Activated T-helper 1 cell treated with anti-CD3 and anti-CD28 coated beads, Interleukin-12 subunit alpha, Interleukin-12 subunit beta, Interleukin-2, Interleukin-4 antibody, amounts not matched to agents 30 ng/mL and 10 ng/mL and 1 ng/mL, durations not matched to agents 14 hours and 24 hours and 36 hours (primary cell): ENCODE data around the gene KCNQ1. TPM values are rescaled to one million over a fixed set of nuclear protein-coding genes. Genes with fewer than 3 reads are reported as not detected.

Experiments
- DNase-seq: peaks from one replicate; pipeline ENCODE4 v3.0.0; 2021; ENCODE audit warnings: low spot score
- H3K27ac Mint-ChIP-seq: one replicate; pipeline ENCODE4 v1.8.0; 2021; ENCODE audit warnings: mild to moderate bottlenecking, mixed read lengths
- H3K27me3 Mint-ChIP-seq: one replicate; pipeline ENCODE4 v1.8.0; 2022; ENCODE audit warnings: mild to moderate bottlenecking, moderate library complexity, mixed read lengths; ENCODE audit not compliant: insufficient read depth
- H3K36me3 Mint-ChIP-seq: one replicate; pipeline ENCODE4 v1.8.0; 2021; ENCODE audit warnings: low read depth, mixed read lengths
- H3K4me1 Mint-ChIP-seq: one replicate; pipeline ENCODE4 v1.8.0; 2021; ENCODE audit warnings: low read depth, mixed read lengths
- H3K4me3 Mint-ChIP-seq: one replicate; pipeline ENCODE4 v1.8.0; 2021; ENCODE audit warnings: mild to moderate bottlenecking, moderate library complexity, mixed read lengths
- H3K9me3 Mint-ChIP-seq: one replicate; pipeline ENCODE4 v1.8.0; 2021; ENCODE audit warnings: mixed read lengths
- intact Hi-C: fragments of 100-400 bp; cut with micrococcal nuclease; formaldehyde crosslinking; loops from one replicate; pipeline ENCODE4 v1.15.1; 2024
- total RNA-seq: library from RNA; stranded (reverse); gene quantifications from 2 replicates; pipeline ENCODE4 v1.2.3, GENCODE V29; 2022

The KCNQ1 gene
- total RNA-seq, 1 donor from 2014 or later = 6.4 TPM

DNA sequence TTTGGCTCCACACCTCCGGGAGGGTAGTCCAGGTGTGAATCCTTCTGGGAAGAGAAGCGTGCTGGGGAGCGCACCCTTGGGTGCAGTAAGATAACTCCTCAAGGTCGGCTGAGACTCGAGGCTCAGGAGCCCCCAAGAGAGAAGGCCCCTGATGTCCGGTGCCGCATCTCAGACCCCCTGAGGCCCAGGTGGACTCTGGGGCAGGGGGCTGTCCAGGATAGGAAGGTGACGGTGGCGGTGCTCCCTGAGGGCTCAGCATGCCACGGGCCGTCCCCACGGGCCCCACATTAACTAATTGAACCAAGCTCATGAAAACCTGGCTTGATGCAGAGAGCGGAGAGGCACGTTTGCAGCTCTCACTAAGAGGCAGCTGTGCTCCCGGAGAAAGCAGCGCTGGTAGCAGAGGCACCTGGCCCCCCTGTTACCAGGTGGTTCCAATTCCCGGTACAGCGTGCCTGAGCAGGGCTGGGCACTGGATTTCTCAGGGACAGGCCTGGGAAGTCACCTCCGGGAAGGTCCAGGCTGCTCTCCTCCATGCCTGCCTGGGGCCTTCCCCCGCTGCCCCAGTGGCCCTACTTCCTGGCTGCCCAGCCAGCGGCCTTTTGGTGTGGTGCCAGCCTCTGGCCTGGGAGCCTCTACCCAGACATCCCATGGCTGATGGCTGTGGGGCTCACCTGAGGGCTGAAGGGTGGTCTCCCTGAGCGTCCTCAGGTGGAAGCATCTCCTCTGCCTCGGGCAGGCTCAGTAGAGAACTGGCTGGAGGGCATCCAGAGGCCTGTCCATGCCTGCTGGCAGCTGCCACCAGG, 1.1 kb downstream of the KCNQ1 start:
- intact Hi-C loops = loop anchor here (10.0 kb wide), 1 partner anchor 1949 kb away; the partner anchor contains the start of gene TRIM21
- no peaks in the 10 kb centered on the region for H3K36me3 Mint-ChIP-seq
- peaks cover 27% of the 10 kb centered on the region for H3K4me1 Mint-ChIP-seq
- H3K27me3 Mint-ChIP-seq = peaks cover 14% of the 10 kb centered on the region
- H3K27ac Mint-ChIP-seq = no peak overlapping the region
- peak overlapping the region; percentile 88 for H3K4me3 Mint-ChIP-seq
- no peaks in the 10 kb centered on the region for H3K9me3 Mint-ChIP-seq
- DNase-seq = no peak

DNA sequence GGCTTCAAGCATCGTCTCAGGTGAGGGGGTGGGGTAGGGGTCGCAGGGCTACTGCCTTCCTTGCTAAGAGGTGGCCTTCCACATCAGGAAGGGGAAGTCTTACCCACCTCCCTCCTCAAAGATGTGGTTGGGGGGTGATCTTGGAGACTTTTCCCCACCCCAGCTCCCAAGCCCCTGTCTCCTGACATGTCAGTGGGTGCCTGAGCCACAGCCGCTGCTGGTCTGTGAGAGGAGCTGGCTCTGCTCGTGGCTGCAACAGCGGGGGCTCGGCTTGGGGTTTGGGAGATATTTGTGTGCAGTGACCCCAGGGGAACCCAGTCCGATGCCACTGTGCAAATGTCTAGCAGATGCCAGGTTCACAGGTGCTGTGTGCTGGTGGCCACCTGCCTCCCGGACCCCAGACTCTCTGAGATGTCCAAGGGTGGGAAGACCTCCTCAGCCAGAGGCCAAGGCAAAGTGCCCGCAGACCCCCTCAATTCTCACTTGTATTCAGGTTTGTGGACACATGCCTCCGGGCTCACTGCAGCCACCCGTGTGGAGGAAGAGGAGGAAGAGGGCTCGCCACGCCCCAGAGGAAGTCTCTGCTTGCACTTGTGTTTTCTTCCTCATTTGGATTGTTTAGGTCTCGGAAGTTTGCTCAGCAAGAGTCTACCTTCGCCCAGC, 1.9 kb downstream of the KCNQ1 start:
- intact Hi-C loops = loop anchor here (10.0 kb wide), 1 partner anchor 1948 kb away; the partner anchor contains the start of gene TRIM21
- peak; percentile 15 for DNase-seq
- peaks cover 27% of the 10 kb centered on the region for H3K4me1 Mint-ChIP-seq
- no peaks in the 10 kb centered on the region for H3K36me3 Mint-ChIP-seq
- no peaks in the 10 kb centered on the region for H3K9me3 Mint-ChIP-seq
- H3K4me3 Mint-ChIP-seq = peak overlapping the region; percentile 76
- H3K27ac Mint-ChIP-seq = peak overlapping the region; percentile 80
- peaks cover 14% of the 10 kb centered on the region for H3K27me3 Mint-ChIP-seq

DNA sequence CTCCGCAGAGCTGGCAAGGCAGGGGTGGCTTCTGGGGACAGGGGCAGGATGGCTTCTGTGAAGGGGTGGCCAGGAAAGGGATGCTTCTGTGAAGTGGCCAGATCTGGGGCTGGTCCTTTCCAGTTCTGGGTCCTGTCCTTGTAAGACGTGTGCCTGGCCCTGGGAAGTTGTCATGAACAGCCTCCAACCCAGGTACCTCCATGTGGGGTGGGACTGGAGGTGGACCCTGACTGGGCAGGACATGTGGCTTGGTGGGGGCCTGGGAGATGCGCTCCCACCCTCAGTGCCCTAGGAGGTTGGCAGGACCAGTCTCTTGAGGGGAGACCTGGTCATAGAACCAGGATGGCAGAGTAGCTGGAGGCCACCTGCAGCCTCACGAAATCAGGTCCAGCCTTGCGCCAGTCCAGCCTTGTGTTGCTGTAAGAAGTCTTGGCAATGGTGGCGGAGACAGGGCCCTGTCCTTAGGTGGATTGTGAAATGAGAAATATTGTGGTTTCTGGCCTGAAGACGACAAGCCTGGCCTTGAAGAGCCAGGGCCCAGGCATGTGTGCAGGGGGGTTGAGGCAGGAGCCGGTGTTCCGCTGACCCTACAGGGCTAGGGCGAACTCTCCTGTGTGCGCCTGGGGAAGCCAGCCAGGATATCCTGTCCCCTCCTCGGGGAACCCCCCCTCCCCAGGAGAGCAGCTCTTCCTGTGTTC, 2.6 kb downstream of the KCNQ1 start:
- Mint-ChIP-seq H3K36me3 (no peaks in the 10 kb centered on the region), H3K4me3 (peak overlapping the region; percentile 76), H3K27me3 (peaks cover 10% of the 10 kb centered on the region), H3K4me1 (peaks cover 27% of the 10 kb centered on the region), H3K9me3 (no peaks in the 10 kb centered on the region), H3K27ac (peak overlapping the region; percentile 80)
- DNase-seq = no peak
- intact Hi-C loops = loop anchor here (10.0 kb wide), 1 partner anchor 1947 kb away; the partner anchor contains the start of gene TRIM21

DNA sequence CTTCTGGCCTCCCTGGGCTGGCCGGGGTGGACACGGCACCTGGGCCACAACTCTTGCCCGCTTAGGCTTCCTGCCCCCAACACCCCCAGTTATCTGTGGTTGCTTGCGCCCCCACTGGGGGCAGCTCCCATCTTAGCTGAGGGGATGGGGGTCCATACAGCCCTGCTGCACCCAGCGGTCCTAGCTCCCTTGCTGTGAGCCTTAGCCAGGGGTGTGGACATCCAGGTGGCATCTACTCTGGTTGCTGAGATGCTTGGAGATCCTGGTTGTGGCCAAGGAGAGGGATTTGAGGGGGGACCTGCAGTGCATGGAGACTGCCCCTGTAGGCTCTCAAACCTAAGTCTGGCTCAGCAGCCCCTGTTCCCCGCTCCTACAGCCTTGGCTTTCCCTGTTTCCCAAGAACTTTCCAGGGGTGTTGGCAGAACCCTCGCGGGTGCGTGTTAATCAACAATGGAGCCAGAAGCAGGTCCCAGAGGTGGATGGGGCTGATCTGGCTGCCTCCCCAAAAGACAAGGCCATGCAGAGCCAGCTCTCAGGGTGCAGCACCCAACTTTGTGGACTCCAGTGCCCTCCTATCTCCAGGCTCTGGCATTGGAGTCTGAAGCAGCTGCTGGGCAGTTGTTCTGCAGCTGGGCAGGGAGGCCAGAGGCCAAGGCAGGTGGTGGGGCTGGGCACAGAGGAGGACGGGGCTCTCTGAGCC, 3.3 kb downstream of the KCNQ1 start:
- peaks cover 20% of the 10 kb centered on the region for H3K4me1 Mint-ChIP-seq
- no peaks in the 10 kb centered on the region for H3K9me3 Mint-ChIP-seq
- no peak overlapping the region for H3K4me3 Mint-ChIP-seq
- no peak overlapping the region for H3K27ac Mint-ChIP-seq
- H3K36me3 Mint-ChIP-seq = no peaks in the 10 kb centered on the region
- intact Hi-C loops = loop anchor here (10.0 kb wide), 1 partner anchor 1947 kb away; the partner anchor contains the start of gene TRIM21
- DNase-seq = no peak
- peaks cover 3% of the 10 kb centered on the region for H3K27me3 Mint-ChIP-seq

DNA sequence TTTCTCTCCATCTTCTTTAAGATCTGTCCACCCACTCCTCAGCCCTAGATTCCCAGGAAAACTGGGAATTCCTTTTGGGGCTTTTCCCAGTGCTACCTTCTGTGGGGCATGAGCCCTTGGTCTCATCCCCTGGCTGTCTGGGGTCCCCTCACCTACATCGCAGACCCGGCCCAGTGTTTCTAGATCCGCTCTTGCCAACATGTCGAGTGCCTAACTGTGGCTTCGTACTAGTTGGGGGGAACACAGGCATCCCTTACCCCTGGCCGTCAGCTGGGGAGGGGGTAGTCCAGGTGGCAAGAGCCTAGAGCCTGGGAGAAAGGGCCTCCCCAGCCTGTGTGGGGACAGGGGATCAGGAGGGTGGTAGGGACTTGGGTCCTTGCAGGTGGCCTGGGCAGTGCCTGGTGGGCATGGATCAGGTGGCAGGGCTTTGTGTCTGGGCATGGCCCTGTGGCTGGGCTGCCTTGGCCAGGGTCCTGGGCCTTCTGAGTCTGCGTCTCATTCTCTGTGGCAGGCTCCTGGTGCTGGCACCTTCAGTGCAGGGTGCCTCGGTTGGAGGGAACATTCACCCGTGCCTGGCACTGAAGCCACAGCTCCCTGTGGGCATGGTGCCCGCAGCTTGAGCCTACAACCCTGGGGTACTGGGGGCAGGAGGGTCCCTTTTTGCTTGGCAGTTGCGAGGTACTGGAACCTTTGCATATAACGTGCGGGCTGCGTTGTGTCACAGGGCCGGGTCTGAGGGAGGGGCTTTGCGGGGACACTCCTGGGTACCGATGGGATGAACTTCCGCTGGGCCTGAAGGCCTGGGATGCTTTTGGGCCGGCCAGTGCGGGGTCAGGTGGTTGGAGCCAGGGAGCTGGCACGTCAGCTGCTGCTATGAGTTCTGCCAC, 4.1 kb downstream of the KCNQ1 start:
- Mint-ChIP-seq H3K9me3 (no peaks in the 10 kb centered on the region), H3K4me3 (peak overlapping the region; percentile 42), H3K27ac (no peak overlapping the region), H3K27me3 (no peaks in the 10 kb centered on the region), H3K36me3 (no peaks in the 10 kb centered on the region), H3K4me1 (peaks cover 16% of the 10 kb centered on the region)
- no peak for DNase-seq
- intact Hi-C loops = loop anchor here (10.0 kb wide), 1 partner anchor 1946 kb away; the partner anchor contains the start of gene TRIM21

DNA sequence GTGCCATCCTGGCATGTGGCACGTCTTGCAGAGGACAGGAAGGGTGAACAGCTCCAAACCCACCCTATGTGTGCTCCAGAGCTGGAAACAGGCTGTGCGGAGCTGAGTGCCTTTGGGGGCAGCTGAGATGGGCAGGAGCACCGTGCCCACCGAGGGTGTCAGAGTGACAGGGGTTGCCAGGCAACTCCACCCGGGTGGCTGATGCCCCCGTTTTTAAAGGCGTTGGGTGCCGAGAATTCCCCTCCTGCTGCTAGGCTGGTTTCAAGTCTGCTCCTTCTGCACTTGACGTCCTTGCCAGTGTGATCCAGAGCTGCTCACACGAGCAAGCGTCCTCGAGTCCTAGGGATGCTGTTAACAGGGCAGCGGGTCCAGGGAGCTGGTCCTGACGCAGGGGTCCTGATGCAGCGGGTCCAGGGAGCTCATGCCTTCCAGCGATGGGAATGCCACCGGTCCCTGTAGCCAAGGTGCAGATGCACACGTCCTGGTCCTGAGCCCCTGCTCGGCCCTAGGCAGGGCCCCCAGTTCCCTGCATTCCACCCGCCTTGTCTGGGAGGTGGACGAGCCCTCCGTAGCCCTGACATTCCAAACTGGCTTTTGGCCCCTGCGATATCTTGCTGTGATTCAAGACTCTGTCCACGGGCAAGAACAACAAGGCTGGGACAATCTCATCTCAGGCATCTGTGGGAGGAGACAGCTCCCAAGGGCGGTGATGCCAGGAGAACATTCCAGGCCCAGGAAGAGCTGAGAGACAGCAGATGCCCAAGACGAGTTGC, 4.9 kb downstream of the KCNQ1 start:
- Mint-ChIP-seq H3K9me3 (no peaks in the 10 kb centered on the region), H3K36me3 (no peaks in the 10 kb centered on the region), H3K27ac (no peak overlapping the region), H3K4me3 (no peak overlapping the region), H3K4me1 (peaks cover 16% of the 10 kb centered on the region), H3K27me3 (peaks cover 2% of the 10 kb centered on the region)
- DNase-seq = no peak
- intact Hi-C loops = loop anchor here (10.0 kb wide), 1 partner anchor 1945 kb away; the partner anchor contains the start of gene TRIM21

DNA sequence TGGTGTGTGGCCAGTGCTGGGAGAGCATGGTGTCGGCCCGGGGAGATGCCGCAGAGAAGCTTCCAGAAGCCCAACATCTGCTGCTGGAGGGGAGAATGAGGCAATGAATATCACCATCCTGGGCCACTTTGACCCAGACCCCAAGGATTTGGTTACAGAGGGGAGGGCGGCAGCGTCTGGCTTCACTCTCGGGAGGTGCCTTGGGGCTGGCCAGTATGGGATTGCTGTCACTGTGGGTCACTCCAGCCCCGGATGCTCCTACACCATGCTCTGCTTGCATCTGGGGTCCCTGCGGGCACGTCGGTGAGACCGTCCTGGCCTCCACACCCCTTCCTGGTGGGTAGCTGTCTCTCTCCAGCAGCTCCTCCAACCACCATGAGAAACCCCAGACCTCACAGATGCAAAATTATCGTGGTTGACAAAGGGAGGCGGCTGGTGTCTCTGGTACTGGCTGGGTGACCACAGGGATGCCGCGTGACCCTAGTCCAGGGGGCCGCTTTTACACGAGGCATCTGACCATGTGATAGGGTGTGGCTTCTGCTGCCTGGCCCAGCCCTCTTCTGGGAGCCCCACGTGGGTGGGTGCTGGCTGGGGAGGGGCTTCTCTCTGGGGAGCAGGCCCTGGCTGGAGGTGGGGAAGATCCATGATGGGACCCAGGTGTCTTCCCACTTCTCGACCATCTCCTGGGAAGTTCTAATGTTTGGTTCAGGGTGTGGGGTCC, 5.7 kb downstream of the KCNQ1 start:
- no peaks in the 10 kb centered on the region for H3K9me3 Mint-ChIP-seq
- no peak for DNase-seq
- H3K27ac Mint-ChIP-seq = no peak overlapping the region
- peaks cover 2% of the 10 kb centered on the region for H3K27me3 Mint-ChIP-seq
- H3K36me3 Mint-ChIP-seq = no peaks in the 10 kb centered on the region
- intact Hi-C loops = no loop called here
- no peak overlapping the region for H3K4me3 Mint-ChIP-seq
- H3K4me1 Mint-ChIP-seq = peaks cover 12% of the 10 kb centered on the region

DNA sequence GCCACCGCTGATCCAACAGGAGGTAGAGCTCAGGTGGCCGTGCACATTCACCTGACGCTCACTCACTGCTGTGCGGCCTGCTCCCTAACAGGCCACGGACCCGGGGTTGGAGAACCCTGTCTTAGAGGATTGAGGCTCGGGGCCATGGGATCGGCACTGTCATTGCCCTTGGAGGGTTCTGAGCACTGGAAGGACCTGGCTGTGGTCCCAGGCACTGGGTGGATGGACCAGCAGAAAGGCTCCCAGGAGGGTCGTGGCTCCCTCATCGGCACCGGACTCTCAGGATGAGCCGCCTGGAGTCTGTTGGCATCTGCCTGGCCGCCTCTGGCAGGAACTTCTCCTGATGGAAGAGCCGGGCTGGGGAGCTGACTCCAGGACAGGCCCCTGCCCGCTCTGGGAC, 6.5 kb downstream of the KCNQ1 start:
- Mint-ChIP-seq H3K27ac (no peak overlapping the region), H3K9me3 (no peaks in the 10 kb centered on the region), H3K36me3 (no peaks in the 10 kb centered on the region), H3K4me1 (peaks cover 11% of the 10 kb centered on the region), H3K4me3 (no peak overlapping the region), H3K27me3 (peaks cover 2% of the 10 kb centered on the region)
- intact Hi-C loops = no loop called here
- DNase-seq = no peak

DNA sequence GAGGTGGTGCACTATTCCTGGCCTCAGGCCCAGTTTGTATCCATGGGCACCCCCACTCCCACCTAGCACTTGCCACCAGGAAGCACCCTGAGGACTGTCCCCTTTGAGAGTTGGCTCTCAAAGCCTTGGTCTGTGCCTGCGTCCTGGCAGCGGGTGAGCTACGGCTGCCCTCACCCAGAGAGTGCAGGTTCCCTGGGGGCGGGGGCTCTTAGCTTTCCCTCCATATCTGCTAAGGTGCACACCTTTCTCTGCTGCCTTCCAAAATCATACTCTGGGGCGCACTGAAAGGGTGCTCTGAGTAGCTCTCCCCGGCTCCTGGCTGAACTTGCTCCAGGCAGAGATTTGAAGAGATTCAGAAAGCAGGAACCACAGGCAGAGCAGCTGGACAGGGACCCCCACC, 7.1 kb downstream of the KCNQ1 start:
- Mint-ChIP-seq H3K9me3 (no peaks in the 10 kb centered on the region), H3K4me1 (peaks cover 10% of the 10 kb centered on the region), H3K4me3 (no peak overlapping the region), H3K27me3 (peaks cover 2% of the 10 kb centered on the region), H3K27ac (no peak overlapping the region), H3K36me3 (no peaks in the 10 kb centered on the region)
- intact Hi-C loops = no loop called here
- DNase-seq = no peak

DNA sequence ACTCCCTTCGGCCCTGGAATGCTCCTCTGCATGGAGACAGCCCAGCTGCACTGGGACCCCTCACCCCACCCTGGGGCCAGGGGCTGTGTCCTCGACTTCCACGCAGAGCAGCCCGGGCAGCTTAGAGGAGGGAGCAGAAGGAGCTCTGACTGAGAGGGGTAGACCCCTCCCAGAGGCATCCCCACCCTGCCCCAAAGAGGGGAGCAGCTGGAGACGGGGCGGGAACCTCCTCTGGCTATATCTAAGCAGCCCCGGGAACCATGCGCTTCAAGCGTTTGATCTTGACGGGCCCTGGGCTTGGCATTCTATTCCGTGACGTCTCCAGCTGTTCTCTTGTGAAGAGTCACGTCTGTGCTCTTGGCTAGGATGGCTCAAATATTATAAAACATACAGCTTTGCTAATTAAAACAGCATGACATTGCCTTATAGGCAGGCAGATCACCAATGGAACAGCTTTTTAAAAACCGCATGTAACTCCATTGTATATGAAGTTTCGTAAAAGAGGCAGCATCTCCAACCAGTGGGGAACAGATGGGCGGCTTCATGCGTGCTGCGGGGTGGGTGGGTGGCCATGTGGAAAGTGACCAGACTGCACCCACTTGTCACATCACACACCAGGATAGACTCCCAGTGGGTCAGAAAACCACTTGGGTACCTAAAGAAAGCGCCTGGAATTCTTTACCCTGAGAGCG, 7.7 kb downstream of the KCNQ1 start:
- peaks cover 2% of the 10 kb centered on the region for H3K27me3 Mint-ChIP-seq
- DNase-seq = no peak
- no peak overlapping the region for H3K4me3 Mint-ChIP-seq
- no peaks in the 10 kb centered on the region for H3K36me3 Mint-ChIP-seq
- H3K4me1 Mint-ChIP-seq = peaks cover 4% of the 10 kb centered on the region
- intact Hi-C loops = no loop called here
- H3K9me3 Mint-ChIP-seq = no peaks in the 10 kb centered on the region
- H3K27ac Mint-ChIP-seq = no peak overlapping the region
